H1 (cell line): Measurements from ENCODE around the gene ADAMTSL2.

Source experiments
- CEBPB ChIP-seq: IDR thresholded peaks from 2 replicates; pipeline ENCODE4 v1.6.1; 2012; ENCODE audit warnings: low read depth, low read length
- CTCF ChIP-seq, 3 experiments: IDR thresholded peaks; 1 replicate in 2 of 3; 2 replicates in 1 of 3; pipeline versions ENCODE4 v1.5.1 to v1.6.1; 2011; ENCODE audit warnings: low read length in 3 of 3, mild to moderate bottlenecking in 3 of 3, inconsistent platforms in 2 of 3, low read depth in 1 of 3, moderate library complexity in 1 of 3; ENCODE audit not compliant: insufficient read depth in 1 of 3; ENCODE audit errors: control extremely low read depth in 1 of 3
- JUN ChIP-seq: IDR thresholded peaks from 2 replicates; pipeline ENCODE4 v1.6.1; 2011; ENCODE audit warnings: low read depth, mild to moderate bottlenecking, improper control_type of control experiment, low read length
- RNF2 ChIP-seq: fragments of 200-900, 300-1000 bp; sonication (generic); IDR thresholded peaks from 2 replicates; pipeline ENCODE4 v1.7.1; 2016; ENCODE audit warnings: borderline replicate concordance, low read depth, mild to moderate bottlenecking, antibody characterized with exemption, low read length; ENCODE audit not compliant: poor library complexity, severe bottlenecking; ENCODE audit errors: missing control alignments
- SIRT6 ChIP-seq: IDR thresholded peaks from one replicate; pipeline ENCODE4 v1.7.1; 2012; ENCODE audit warnings: low read length, inconsistent platforms

GRCh38 chr9:133570691-133571080, 36.2 kb downstream of the ADAMTSL2 start:
- TF ChIP-seq CEBPB = no peak
- no peak for TF ChIP-seq CTCF (IDR thresholded peaks at IDR 0.05; ENCODE audit: control extremely low read depth in 1 of 3, insufficient read depth in 1 of 3, low read depth in 1 of 3, low read length in 3 of 3)
- TF ChIP-seq SIRT6 = no peak
- TF ChIP-seq JUN = no peak
- no peak for TF ChIP-seq RNF2
